ENCODE measurements around the gene CLINT1.

CLINT1 gene

DNA sequence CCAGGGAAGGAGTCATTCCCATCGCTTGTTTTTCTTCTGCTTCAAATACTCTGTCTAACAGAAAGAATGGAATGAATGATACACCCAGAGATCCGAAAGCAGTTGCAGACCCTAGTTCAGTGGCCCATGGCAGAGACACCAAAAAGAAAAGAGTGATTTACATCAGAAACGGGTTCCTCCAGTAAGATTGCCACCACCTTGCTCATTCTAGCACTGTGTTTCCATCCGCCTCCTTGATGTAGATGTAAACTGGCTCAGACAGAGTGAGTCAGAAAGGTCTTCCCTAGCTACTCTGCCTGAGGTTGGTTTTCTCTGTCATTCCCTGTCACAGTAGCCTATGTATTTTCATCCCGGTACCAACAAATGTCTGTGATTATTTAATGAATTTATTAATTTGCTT lies 15.9 kb upstream of the CLINT1 start:
- peak; percentile 54 for DNase-seq (ENCODE audit: low read depth)
- no peak overlapping the region for H3K4me3 ChIP-seq (ENCODE audit: low read length)
- TF ChIP-seq, protein P1, sequence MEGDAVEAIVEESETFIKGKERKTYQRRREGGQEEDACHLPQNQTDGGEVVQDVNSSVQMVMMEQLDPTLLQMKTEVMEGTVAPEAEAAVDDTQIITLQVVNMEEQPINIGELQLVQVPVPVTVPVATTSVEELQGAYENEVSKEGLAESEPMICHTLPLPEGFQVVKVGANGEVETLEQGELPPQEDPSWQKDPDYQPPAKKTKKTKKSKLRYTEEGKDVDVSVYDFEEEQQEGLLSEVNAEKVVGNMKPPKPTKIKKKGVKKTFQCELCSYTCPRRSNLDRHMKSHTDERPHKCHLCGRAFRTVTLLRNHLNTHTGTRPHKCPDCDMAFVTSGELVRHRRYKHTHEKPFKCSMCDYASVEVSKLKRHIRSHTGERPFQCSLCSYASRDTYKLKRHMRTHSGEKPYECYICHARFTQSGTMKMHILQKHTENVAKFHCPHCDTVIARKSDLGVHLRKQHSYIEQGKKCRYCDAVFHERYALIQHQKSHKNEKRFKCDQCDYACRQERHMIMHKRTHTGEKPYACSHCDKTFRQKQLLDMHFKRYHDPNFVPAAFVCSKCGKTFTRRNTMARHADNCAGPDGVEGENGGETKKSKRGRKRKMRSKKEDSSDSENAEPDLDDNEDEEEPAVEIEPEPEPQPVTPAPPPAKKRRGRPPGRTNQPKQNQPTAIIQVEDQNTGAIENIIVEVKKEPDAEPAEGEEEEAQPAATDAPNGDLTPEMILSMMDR (IDR thresholded peaks at IDR 0.05; ENCODE audit: insufficient read depth, low read depth, low read length, missing control alignments): no peak

DNA sequence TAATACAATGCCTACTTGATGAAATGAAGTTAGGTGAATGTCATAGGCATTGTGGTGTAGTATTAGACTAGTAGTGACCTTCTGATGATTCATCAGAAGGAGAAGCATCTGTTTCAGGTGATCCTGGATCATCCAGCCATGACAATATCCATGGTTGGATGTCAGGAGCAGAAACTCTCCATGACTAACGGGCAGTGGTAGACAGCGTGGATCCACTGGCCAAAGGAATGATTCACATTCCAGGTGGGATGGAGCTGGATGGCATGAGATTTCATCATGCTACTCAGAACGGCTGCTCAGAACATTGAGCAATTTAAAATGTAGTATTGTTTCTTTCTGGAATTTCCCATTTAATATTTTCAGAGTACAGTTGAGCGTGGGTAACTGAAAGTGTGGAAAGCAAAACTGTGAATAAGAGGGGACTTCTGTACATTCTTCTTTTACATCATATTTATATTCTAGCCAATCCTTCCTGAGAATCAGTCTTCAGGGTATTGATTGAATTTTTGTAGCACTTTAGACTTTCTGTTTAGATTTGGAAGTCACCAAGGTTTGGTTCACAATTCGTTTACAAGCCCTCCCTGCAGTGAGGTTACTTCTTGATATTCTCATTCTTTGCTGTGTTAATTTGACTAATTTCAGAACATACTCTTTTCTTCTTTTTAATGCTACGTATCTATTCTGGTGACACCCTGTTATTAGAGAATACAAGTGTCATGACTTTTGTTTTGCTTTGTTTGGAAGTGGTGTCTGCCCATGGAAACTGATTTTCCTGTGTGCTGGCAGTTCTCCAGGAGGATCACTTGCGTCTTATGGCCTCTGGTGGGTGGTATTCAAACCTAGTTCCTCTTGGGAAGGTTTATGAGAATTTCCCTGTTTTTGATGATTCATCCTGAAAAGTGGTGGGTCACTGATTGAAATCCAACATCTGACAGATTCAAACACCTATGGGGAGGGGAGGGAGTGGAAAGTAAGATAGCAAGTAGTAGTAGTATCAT lies 12.2 kb upstream of the CLINT1 start:
- TF ChIP-seq, protein P1 (IDR thresholded peaks at IDR 0.05; ENCODE audit: insufficient read depth, low read depth, low read length, missing control alignments): no peak
- H3K4me3 ChIP-seq (ENCODE audit: low read length): no peak overlapping the region
- DNase-seq (ENCODE audit: low read depth): peak; percentile 97

DNA sequence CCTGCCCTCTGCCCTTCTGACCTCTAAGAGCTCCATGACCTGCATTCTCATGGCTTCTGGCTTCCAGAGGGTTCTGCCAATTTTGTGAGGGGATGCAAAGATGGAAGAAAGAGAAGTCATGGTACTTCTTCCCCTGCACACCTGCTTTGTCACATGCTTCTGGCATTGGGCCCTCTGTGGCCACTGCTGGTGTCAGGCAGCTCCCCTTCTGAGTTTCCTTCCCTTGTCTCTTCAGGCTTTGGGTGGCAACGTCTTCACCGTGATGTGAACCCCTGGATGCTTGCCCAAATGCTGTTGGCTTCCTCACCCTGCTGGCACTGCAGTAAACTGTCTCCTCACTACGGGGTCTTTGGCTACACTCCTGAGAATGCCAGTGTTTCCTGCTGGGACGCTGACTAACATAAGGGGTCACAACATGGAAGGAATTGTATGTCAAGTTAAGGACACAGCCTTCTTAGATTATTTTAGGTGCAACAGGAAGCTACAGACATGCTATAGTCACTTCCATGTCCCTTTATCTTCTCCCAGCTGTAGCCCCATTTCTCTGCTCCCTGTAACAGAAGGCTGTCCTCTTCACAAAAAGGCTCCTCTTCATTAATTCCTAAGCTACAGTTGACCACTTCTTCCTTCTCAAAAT lies 8.9 kb upstream of the CLINT1 start:
- TF ChIP-seq, protein P1 (IDR thresholded peaks at IDR 0.05; ENCODE audit: insufficient read depth, low read depth, low read length, missing control alignments): no peak
- no peak for DNase-seq (ENCODE audit: low read depth)
- H3K4me3 ChIP-seq (ENCODE audit: low read length): no peak overlapping the region

DNA sequence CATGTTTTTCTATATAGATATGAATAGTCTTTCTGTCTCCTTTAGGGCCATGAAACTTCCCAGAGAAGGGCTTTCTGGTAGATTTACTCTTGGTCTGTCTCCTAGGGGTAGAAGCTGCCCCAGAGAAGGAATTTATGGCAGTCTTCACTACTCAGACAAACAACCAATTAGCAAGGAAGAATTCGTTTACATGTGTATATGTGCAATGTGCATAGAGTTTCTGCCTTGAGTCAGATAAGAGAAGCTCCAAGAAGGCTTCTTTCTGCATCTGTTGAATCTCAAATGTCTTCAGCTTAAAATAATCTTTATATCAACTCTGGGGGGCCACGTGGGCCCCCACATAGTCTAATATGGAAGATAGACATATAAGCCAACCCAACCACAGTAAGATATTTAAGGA lies 7.6 kb upstream of the CLINT1 start:
- no peak for DNase-seq (ENCODE audit: low read depth)
- TF ChIP-seq, protein P1 (IDR thresholded peaks at IDR 0.05; ENCODE audit: insufficient read depth, low read depth, low read length, missing control alignments): no peak
- H3K4me3 ChIP-seq (ENCODE audit: low read length): no peak overlapping the region

DNA sequence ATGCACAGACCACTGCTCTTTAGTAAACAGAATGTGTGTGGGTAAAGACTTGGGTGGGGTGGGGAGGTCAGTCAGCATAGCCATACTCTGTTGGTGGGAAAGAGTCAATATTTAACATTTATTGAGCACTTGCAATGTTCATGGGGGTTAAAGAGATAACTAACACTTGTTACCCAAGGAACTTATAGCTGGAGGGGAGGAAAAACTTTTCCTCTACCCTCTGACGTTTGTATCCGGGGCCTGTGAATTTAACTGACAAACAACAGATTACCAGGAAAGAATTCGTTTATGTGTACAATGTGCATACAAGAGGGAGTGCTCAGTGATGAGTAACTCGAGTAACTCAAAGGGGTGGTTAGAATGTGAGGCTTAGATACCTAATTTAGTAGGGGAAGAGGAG lies 6.8 kb upstream of the CLINT1 start:
- DNase-seq (ENCODE audit: low read depth): peak; percentile 69
- TF ChIP-seq, protein P1 (IDR thresholded peaks at IDR 0.05; ENCODE audit: insufficient read depth, low read depth, low read length, missing control alignments): no peak
- no peak overlapping the region for H3K4me3 ChIP-seq (ENCODE audit: low read length)

DNA sequence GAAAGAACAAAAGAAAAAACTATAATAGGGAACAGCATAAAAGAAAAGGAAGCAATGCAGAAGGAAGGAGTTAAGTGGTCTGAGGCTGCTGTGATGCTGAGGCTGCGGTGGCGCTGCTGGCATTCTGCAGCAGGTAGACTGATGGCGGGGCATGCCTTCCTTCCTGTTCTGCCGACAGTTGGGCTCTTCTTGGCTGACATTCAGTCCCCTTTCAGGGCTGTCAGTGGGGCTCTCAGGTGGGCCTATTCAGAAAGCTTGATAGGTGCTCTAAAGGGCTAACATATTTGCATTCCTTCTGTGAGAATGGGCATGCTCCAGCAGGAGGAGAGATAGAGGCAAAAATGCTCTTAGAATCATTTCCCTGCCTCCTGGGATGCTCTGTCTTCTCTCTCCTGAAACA lies 5.1 kb upstream of the CLINT1 start:
- no peak for DNase-seq (ENCODE audit: low read depth)
- TF ChIP-seq, protein P1 (IDR thresholded peaks at IDR 0.05; ENCODE audit: insufficient read depth, low read depth, low read length, missing control alignments): no peak
- no peak overlapping the region for H3K4me3 ChIP-seq (ENCODE audit: low read length)
